Esophagus muscularis mucosa (tissue), 3 donors: ENCODE results near the gene CREB3L4.

Experiments used
- POLR2AphosphoS5 ChIP-seq, 2 donors: sonication (generic); formaldehyde crosslinking; IDR thresholded peaks; one replicate each; pipeline ENCODE4 v1.6.1; 2017; ENCODE audit warnings: antibody characterized with exemption in 2 of 2
- TF ChIP-seq, protein P1 (sequence below), 3 experiments: fragments of 200-600 bp in 2 of 3; fragments of 450-650 bp in 1 of 3; sonication (generic) in 2 of 3; IDR thresholded peaks; one replicate each; pipeline ENCODE4 v1.5.1; 2017 to 2019; ENCODE audit warnings: antibody characterized with exemption in 3 of 3, mild to moderate bottlenecking in 2 of 3, moderate library complexity in 1 of 3

GRCh38 chr1:154019940-154020339 is 52.2 kb downstream of the CREB3L4 start:
- TF ChIP-seq, protein P1, sequence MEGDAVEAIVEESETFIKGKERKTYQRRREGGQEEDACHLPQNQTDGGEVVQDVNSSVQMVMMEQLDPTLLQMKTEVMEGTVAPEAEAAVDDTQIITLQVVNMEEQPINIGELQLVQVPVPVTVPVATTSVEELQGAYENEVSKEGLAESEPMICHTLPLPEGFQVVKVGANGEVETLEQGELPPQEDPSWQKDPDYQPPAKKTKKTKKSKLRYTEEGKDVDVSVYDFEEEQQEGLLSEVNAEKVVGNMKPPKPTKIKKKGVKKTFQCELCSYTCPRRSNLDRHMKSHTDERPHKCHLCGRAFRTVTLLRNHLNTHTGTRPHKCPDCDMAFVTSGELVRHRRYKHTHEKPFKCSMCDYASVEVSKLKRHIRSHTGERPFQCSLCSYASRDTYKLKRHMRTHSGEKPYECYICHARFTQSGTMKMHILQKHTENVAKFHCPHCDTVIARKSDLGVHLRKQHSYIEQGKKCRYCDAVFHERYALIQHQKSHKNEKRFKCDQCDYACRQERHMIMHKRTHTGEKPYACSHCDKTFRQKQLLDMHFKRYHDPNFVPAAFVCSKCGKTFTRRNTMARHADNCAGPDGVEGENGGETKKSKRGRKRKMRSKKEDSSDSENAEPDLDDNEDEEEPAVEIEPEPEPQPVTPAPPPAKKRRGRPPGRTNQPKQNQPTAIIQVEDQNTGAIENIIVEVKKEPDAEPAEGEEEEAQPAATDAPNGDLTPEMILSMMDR (IDR thresholded peaks at IDR 0.05) = no peak
- no peak for TF ChIP-seq POLR2AphosphoS5 (IDR thresholded peaks at IDR 0.05)
